CD4-positive, alpha-beta T cell (primary cell): ENCODE data around the gene CEP192. TPM values are rescaled to one million over a fixed set of nuclear protein-coding genes. Genes with fewer than 3 reads are reported as not detected.

ENCODE experiments used
- ATAC-seq: fragments of 200-7000 bp; cut with Tn5 transposase; one replicate; pipeline ENCODE4 v1.10.0; 2022; ENCODE audit warnings: mild to moderate bottlenecking; ENCODE audit not compliant: poor library complexity
- CTCF ChIA-PET: fragments of 350-600 bp; sonication (Branson Sonifier 250); formaldehyde crosslinking; loops from one replicate; lab custom pipeline; 2021; ENCODE audit warnings: antibody characterized with exemption, inconsistent platforms; lab: Charles Lee
- POLR2A ChIA-PET: fragments of 350-600 bp; sonication (Branson Sonifier 250); formaldehyde crosslinking; loops from one replicate; lab custom pipeline; 2021; ENCODE audit warnings: antibody characterized with exemption, inconsistent platforms; lab: Charles Lee
- DNase-seq, 14 experiments: peaks; one replicate each; pipeline ENCODE4 v3.0.0-alpha.2; 2013 to 2020; ENCODE audit warnings: mixed read lengths in 2 of 14
- H3K27ac ChIP-seq, 2 donors: one replicate each; pipeline versions ENCODE4 v1.5.1 to v1.7.0; 2013; ENCODE audit warnings: low read length in 2 of 2, low read depth in 1 of 2, mild to moderate bottlenecking in 1 of 2
- H3K27me3 ChIP-seq, 2 experiments: 1 replicate in 1 of 2; 2 replicates in 1 of 2; pipeline versions ENCODE4 v1.6.1 to v1.7.0; 2013; ENCODE audit warnings: low read length in 2 of 2, control low read depth in 1 of 2, mild to moderate bottlenecking in 1 of 2, moderate library complexity in 1 of 2; ENCODE audit not compliant: insufficient read depth in 2 of 2, control insufficient read depth in 1 of 2
- H3K36me3 ChIP-seq: one replicate; pipeline ENCODE4 v1.6.1; 2013; ENCODE audit warnings: low read length, control low read depth; ENCODE audit not compliant: insufficient read depth
- H3K4me1 ChIP-seq: one replicate; pipeline ENCODE4 v1.6.1; 2013; ENCODE audit warnings: low read length, control low read depth; ENCODE audit not compliant: insufficient read depth
- H3K4me3 ChIP-seq: one replicate; pipeline ENCODE4 v1.5.1; 2013; ENCODE audit warnings: mild to moderate bottlenecking, low read length, moderate library complexity
- H3K9me3 ChIP-seq, 2 experiments: 1 replicate in 1 of 2; 2 replicates in 1 of 2; pipeline versions ENCODE4 v1.6.1 to v1.7.0; 2013; ENCODE audit warnings: low read length in 2 of 2, mild to moderate bottlenecking in 2 of 2, control low read depth in 1 of 2, moderate library complexity in 1 of 2; ENCODE audit not compliant: control insufficient read depth in 1 of 2, insufficient read depth in 1 of 2
- H3K27ac Mint-ChIP-seq: one replicate; pipeline ENCODE4 v1.8.0; 2020; ENCODE audit warnings: mixed read lengths
- H3K27me3 Mint-ChIP-seq: one replicate; pipeline ENCODE4 v1.8.0; 2021; ENCODE audit warnings: mixed read lengths
- H3K36me3 Mint-ChIP-seq: one replicate; pipeline ENCODE4 v1.8.0; 2021; ENCODE audit warnings: low read depth, mixed read lengths
- H3K4me1 Mint-ChIP-seq: one replicate; pipeline ENCODE4 v1.8.0; 2021; ENCODE audit warnings: low read depth, mixed read lengths
- H3K4me3 Mint-ChIP-seq: one replicate; pipeline ENCODE4 v1.8.0; 2020; ENCODE audit warnings: mild to moderate bottlenecking, mixed read lengths
- H3K9me3 Mint-ChIP-seq: one replicate; pipeline ENCODE4 v1.8.0; 2020; ENCODE audit warnings: mixed read lengths
- CTCF ChIP-seq: fragments of 200-600 bp; IDR thresholded peaks from one replicate; pipeline ENCODE4 v1.8.0; 2022; ENCODE audit warnings: antibody characterized with exemption, mild to moderate bottlenecking
- intact Hi-C, 2 experiments: fragments of 100-400 bp; cut with DNase I in 1 of 2; cut with micrococcal nuclease in 1 of 2; formaldehyde crosslinking; loops; one replicate each; pipeline versions ENCODE4 v1.15.1 to v1.9.0; 2023 to 2025; cut with DNase I, micrococcal nuclease
- total RNA-seq, 174 experiments: library from RNA in 2 of 174; stranded (reverse) in 2 of 174; gene quantifications; one replicate each; pipeline ENCODE4 v1.2.3 and lab custom pipeline; 2021 to 2026

The CEP192 gene
- total RNA-seq, 2 experiments from 2014 or later = 23.4 to 25.0 TPM

GRCh38 chr18:13003466-13003896, 12.3 kb downstream of the CEP192 start:
- H3K9me3 Mint-ChIP-seq = no peaks in the 10 kb centered on the region
- no peaks in the 10 kb centered on the region for H3K27me3 Mint-ChIP-seq
- POLR2A ChIA-PET = interaction anchor here (0.7 kb wide), 1 partner anchor 1972 kb away, joined by 6 read pairs; no protein-coding TSS in a partner anchor
- peak; percentile 24 for ATAC-seq
- Histone ChIP-seq H3K4me3 (no peak overlapping the region), H3K27me3 (no peaks in the 10 kb centered on the region), H3K36me3 (peaks cover 60% of the 10 kb centered on the region), H3K27ac (no peak overlapping the region), H3K4me1 (no peaks in the 10 kb centered on the region), H3K9me3 (no peaks in the 10 kb centered on the region)
- H3K36me3 Mint-ChIP-seq = peaks cover 28% of the 10 kb centered on the region
- intact Hi-C loops = loop anchor here in 1 of 2 experiments (10.0 kb wide), 1 partner anchor 151 kb away; no protein-coding TSS in a partner anchor
- H3K4me3 Mint-ChIP-seq = no peak overlapping the region
- CTCF ChIA-PET = interaction anchor here (0.7 kb wide), 2 partner anchors 83 to 1076 kb away, joined by 3 read pairs; no protein-coding TSS in a partner anchor
- no peak overlapping the region for H3K27ac Mint-ChIP-seq
- peaks cover 6% of the 10 kb centered on the region for H3K4me1 Mint-ChIP-seq
- peak in 4 of 14 experiments; percentile 5 to 30 (median 22) for DNase-seq
- TF ChIP-seq CTCF = peak; percentile 20

- Histone ChIP-seq H3K27me3 (no peaks in the 10 kb centered on the region), H3K9me3 (no peaks in the 10 kb centered on the region), H3K4me1 (no peaks in the 10 kb centered on the region), H3K27ac (no peak overlapping the region), H3K36me3 (peaks cover 68% of the 10 kb centered on the region), H3K4me3 (no peak overlapping the region)
- ChIA-PET POLR2A (interaction anchor here (0.7 to 0.9 kb wide), 2 partner anchors 56 to 1971 kb away, joined by 3 to 6 read pairs; partner anchors contain the start of gene SEH1L), CTCF (interaction anchor here (0.7 to 1.2 kb wide), 2 partner anchors 13 to 1076 kb away, joined by 3 read pairs; partner anchors contain the start of gene CEP192)
- H3K36me3 Mint-ChIP-seq = peaks cover 35% of the 10 kb centered on the region
- no peaks in the 10 kb centered on the region for H3K9me3 Mint-ChIP-seq
- H3K4me3 Mint-ChIP-seq = no peak overlapping the region
- ATAC-seq (no peak), DNase-seq (no peak)
- no peaks in the 10 kb centered on the region for H3K27me3 Mint-ChIP-seq
- TF ChIP-seq CTCF = no peak
- no peak overlapping the region for H3K27ac Mint-ChIP-seq
- intact Hi-C loops = loop anchor here in 1 of 2 experiments (10.0 kb wide), 1 partner anchor 150 kb away; no protein-coding TSS in a partner anchor
- no peaks in the 10 kb centered on the region for H3K4me1 Mint-ChIP-seq
These were observed 13.2 kb downstream of the CEP192 start for GRCh38 chr18:13004396-13004795.

GRCh38 chr18:13005289-13005688, 14.1 kb downstream of the CEP192 start:
- no peak overlapping the region for H3K27ac Mint-ChIP-seq
- no peak overlapping the region for H3K4me3 Mint-ChIP-seq
- H3K27me3 Mint-ChIP-seq = no peaks in the 10 kb centered on the region
- DNase-seq (no peak), ATAC-seq (no peak)
- ChIA-PET POLR2A (interaction anchor here (0.9 kb wide), 1 partner anchor 57 kb away, joined by 3 read pairs; the partner anchor contains the start of gene SEH1L), CTCF (interaction anchor here (1.2 kb wide), 1 partner anchor 14 kb away, joined by 3 read pairs; the partner anchor contains the start of gene CEP192)
- intact Hi-C loops = loop anchor here in 1 of 2 experiments (10.0 kb wide), 1 partner anchor 150 kb away; no protein-coding TSS in a partner anchor
- H3K27me3 ChIP-seq = no peaks in the 10 kb centered on the region
- peaks cover 63% of the 10 kb centered on the region for H3K36me3 ChIP-seq
- H3K36me3 Mint-ChIP-seq = peaks cover 38% of the 10 kb centered on the region
- H3K4me1 Mint-ChIP-seq = no peaks in the 10 kb centered on the region
- H3K9me3 Mint-ChIP-seq = no peaks in the 10 kb centered on the region
- H3K9me3 ChIP-seq = no peaks in the 10 kb centered on the region
- no peaks in the 10 kb centered on the region for H3K4me1 ChIP-seq
- no peak overlapping the region for H3K27ac ChIP-seq
- TF ChIP-seq CTCF = no peak
- H3K4me3 ChIP-seq = no peak overlapping the region
